Hepatocyte (in vitro differentiated cells): Measurements from ENCODE around the gene MMP19. TPM values are rescaled to one million over a fixed set of nuclear protein-coding genes. Genes with fewer than 3 reads are reported as not detected.

Source experiments
- DNase-seq: peaks from one replicate; pipeline ENCODE4 v3.0.0-alpha.2; 2016; ENCODE audit warnings: low spot score
- H2AFZ ChIP-seq: fragments of 200-600 bp; sonication (generic); 2 replicates; pipeline ENCODE4 v1.6.0; 2016; ENCODE audit warnings: antibody characterized with exemption, mild to moderate bottlenecking
- H3K27ac ChIP-seq: fragments of 200-600 bp; sonication (generic); 2 replicates; pipeline ENCODE4 v1.5.1; 2016; ENCODE audit warnings: mild to moderate bottlenecking
- H3K27me3 ChIP-seq: fragments of 200-600 bp; sonication (generic); 2 replicates; pipeline ENCODE4 v1.6.1; 2016
- H3K36me3 ChIP-seq: fragments of 200-600 bp; sonication (generic); replicated peaks from 2 replicates; pipeline ENCODE4 v1.5.1; 2016; ENCODE audit warnings: low read depth; ENCODE audit not compliant: insufficient read depth
- H3K4me1 ChIP-seq: fragments of 200-600 bp; sonication (generic); 2 replicates; pipeline ENCODE4 v1.5.1; 2016; ENCODE audit warnings: mild to moderate bottlenecking, moderate library complexity; ENCODE audit not compliant: insufficient read depth
- H3K4me2 ChIP-seq: fragments of 200-600 bp; sonication (generic); 2 replicates; pipeline ENCODE4 v1.6.0; 2016
- H3K4me3 ChIP-seq: fragments of 200-600 bp; sonication (generic); 2 replicates; pipeline ENCODE4 v1.5.1; 2016; ENCODE audit warnings: mild to moderate bottlenecking
- H3K79me2 ChIP-seq: fragments of 200-600 bp; sonication (generic); 2 replicates; pipeline ENCODE4 v1.6.0; 2017; ENCODE audit warnings: mild to moderate bottlenecking
- H3K9me2 ChIP-seq: fragments of 200-600 bp; sonication (generic); replicated peaks from 2 replicates; pipeline ENCODE4 v1.6.0; 2017; ENCODE audit warnings: mild to moderate bottlenecking; ENCODE audit not compliant: insufficient read depth
- H3K9me3 ChIP-seq: fragments of 200-600 bp; sonication (generic); 2 replicates; pipeline ENCODE4 v1.5.1; 2016; ENCODE audit warnings: low read depth, mild to moderate bottlenecking
- H4K20me1 ChIP-seq: fragments of 200-600 bp; sonication (generic); 2 replicates; pipeline ENCODE4 v1.6.0; 2016; ENCODE audit warnings: mild to moderate bottlenecking; ENCODE audit not compliant: insufficient read depth, poor library complexity, severe bottlenecking
- CTCF ChIP-seq: fragments of 200-600 bp; sonication (generic); IDR thresholded peaks from 2 replicates; pipeline ENCODE4 v1.5.1; 2016; ENCODE audit warnings: antibody characterized with exemption, mild to moderate bottlenecking; ENCODE audit not compliant: poor library complexity
- EZH2 ChIP-seq: fragments of 200-600 bp; sonication (generic); IDR thresholded peaks from 2 replicates; pipeline ENCODE4 v1.6.1; 2016; ENCODE audit warnings: antibody characterized with exemption, mild to moderate bottlenecking, borderline replicate concordance
- EZH2phosphoT487 ChIP-seq: fragments of 200-600 bp; sonication (generic); IDR thresholded peaks from one replicate; pipeline ENCODE4 v1.6.1; 2018; ENCODE audit warnings: antibody characterized with exemption, mild to moderate bottlenecking, low read depth, moderate library complexity; ENCODE audit not compliant: unreplicated experiment, severe bottlenecking
- WGBS: methylation state at CpG from one replicate; pipeline ENCODE4 v1.1.6; 2016; ENCODE audit warnings: low lambda C conversion rate; ENCODE audit errors: missing lambda C conversion rate; 5-methylcytosine and 5-hydroxymethylcytosine counted together
- polyA plus RNA-seq: library from polyadenylated mRNA; unstranded; fragments of >200 nt; fragmentation: Nextera tagmentation; extraction: Ambion mirVana; gene quantifications from 2 replicates; pipeline ENCODE4 v1.2.1, GENCODE V29; 2016
- total RNA-seq: library from RNA; depleted of rRNA; stranded (reverse); fragments of >200 nt; gene quantifications from 2 replicates; pipeline ENCODE4 v1.2.3, GENCODE V29; 2014

The MMP19 gene
- total and polyA plus RNA-seq, 2 experiments from 2014 or later: 6.4 to 10.8 TPM

- Histone ChIP-seq H3K36me3 (no peaks in the 10 kb centered on the region), H4K20me1 (peaks cover 64% of the 10 kb centered on the region), H3K4me2 (peak overlapping the region; percentile 86), H3K27ac (no peak overlapping the region), H3K4me3 (no peak overlapping the region), H3K9me3 (no peaks in the 10 kb centered on the region), H3K4me1 (peaks cover 8% of the 10 kb centered on the region), H3K9me2 (no peaks in the 10 kb centered on the region), H3K79me2 (peaks cover 83% of the 10 kb centered on the region), H3K27me3 (no peaks in the 10 kb centered on the region), H2AFZ (no peak overlapping the region)
- no peak for DNase-seq
- WGBS: 89% methylated on average over 12 of the region's 12 CpGs
- TF ChIP-seq EZH2phosphoT487 (no peak), EZH2 (no peak), CTCF (no peak)
Observed at GRCh38 chr12:55815473-55815872, 27.3 kb downstream of the MMP19 start.

- Histone ChIP-seq H4K20me1 (peaks cover 71% of the 10 kb centered on the region), H3K9me3 (no peaks in the 10 kb centered on the region), H3K27me3 (no peaks in the 10 kb centered on the region), H3K36me3 (no peaks in the 10 kb centered on the region), H3K79me2 (peaks cover 88% of the 10 kb centered on the region), H3K27ac (no peak overlapping the region), H2AFZ (no peak overlapping the region), H3K4me3 (no peak overlapping the region), H3K9me2 (no peaks in the 10 kb centered on the region), H3K4me1 (peaks cover 8% of the 10 kb centered on the region), H3K4me2 (no peak overlapping the region)
- no peak for DNase-seq
- TF ChIP-seq EZH2phosphoT487 (no peak), CTCF (no peak), EZH2 (no peak)
Observed at GRCh38 chr12:55814257-55814656, 28.5 kb downstream of the MMP19 start.

- Histone ChIP-seq H3K9me3 (no peaks in the 10 kb centered on the region), H4K20me1 (peaks cover 81% of the 10 kb centered on the region), H3K4me2 (no peak overlapping the region), H3K27ac (no peak overlapping the region), H3K36me3 (no peaks in the 10 kb centered on the region), H3K4me3 (no peak overlapping the region), H3K79me2 (peaks cover 100% of the 10 kb centered on the region), H3K4me1 (peaks cover 8% of the 10 kb centered on the region), H2AFZ (no peak overlapping the region), H3K27me3 (no peaks in the 10 kb centered on the region), H3K9me2 (no peaks in the 10 kb centered on the region)
- TF ChIP-seq EZH2phosphoT487: no peak
- TF ChIP-seq EZH2: no peak
- TF ChIP-seq CTCF: no peak
- 56% methylated on average over 1 of the region's 1 CpG for WGBS
- no peak for DNase-seq
Observed at GRCh38 chr12:55812088-55812487, 30.6 kb downstream of the MMP19 start.

DNA sequence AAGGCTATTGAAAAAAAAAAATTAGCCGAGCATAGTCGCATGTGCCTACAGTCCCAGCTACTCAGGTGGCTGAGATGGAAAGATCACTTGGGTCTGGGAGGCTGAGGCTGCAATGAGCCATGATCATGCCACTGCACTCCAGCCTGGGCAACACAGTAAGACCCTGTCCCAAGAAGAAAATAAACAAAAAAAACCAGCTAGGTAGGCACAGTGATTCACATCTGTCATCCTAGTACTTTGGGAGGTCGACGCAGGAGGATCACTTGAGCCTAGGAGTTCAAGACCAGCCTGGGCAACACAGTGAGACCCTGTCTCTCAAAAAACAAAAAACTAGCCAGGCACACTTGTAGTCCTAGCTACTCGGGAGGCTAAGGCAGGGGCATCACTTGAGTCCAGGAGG is 33.5 kb downstream of the MMP19 start:
- Histone ChIP-seq H3K4me3 (no peak overlapping the region), H3K9me3 (no peaks in the 10 kb centered on the region), H3K36me3 (no peaks in the 10 kb centered on the region), H3K4me1 (no peaks in the 10 kb centered on the region), H2AFZ (no peak overlapping the region), H3K27ac (no peak overlapping the region), H3K4me2 (no peak overlapping the region), H3K27me3 (no peaks in the 10 kb centered on the region), H3K79me2 (peaks cover 100% of the 10 kb centered on the region), H4K20me1 (peaks cover 80% of the 10 kb centered on the region), H3K9me2 (no peaks in the 10 kb centered on the region)
- TF ChIP-seq EZH2phosphoT487 (no peak), CTCF (no peak), EZH2 (no peak)
- WGBS: 89% methylated on average over 5 of the region's 5 CpGs
- no peak for DNase-seq
